ENCODE measurements around the gene NFATC2.

DNA sequence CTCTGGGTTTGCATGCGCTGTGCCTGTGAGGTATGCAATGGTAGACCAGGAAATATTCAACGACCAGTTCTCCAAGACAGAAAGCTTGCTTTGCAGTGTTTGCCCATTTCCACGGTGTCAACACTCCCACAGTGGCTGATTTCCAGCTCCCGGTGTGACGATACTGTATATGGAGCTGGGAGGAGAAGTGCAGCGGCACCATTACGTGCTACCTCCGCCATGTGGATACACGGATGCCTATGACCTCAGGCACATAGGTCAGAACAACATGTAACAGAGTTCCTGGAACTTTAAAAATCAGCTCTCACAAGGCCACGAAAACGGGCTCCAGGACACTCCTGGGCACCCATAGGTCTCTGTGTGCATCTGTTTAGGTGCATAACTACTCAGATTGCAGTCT is 51.1 kb downstream of the NFATC2 start:
- TF ChIP-seq YY1 (IDR thresholded peaks at IDR 0.05; ENCODE audit: insufficient read depth, insufficient read length) (no peak), SUZ12 (IDR thresholded peaks at IDR 0.05; ENCODE audit: extremely low read depth, insufficient read depth, insufficient read length) (no peak), ZNF274 (IDR thresholded peaks at IDR 0.05; ENCODE audit: low read depth, low read length) (no peak)

All from NT2/D1 (cell line).